DND-41 (cell line): ENCODE measurements around the gene SGPP1.

Experiments used
- ATAC-seq: fragments of 200-7000 bp; cut with Tn5 transposase; 3 replicates; pipeline ENCODE4 v1.9.1; 2021; ENCODE audit warnings: low read depth; ENCODE audit not compliant: insufficient read depth
- DNase-seq: peaks from one replicate; pipeline ENCODE4 v3.0.0-alpha.2; 2020
- H2AFZ ChIP-seq: 2 replicates; pipeline ENCODE4 v1.6.0; 2012; ENCODE audit warnings: low read depth, low read length
- H3K27ac ChIP-seq: 2 replicates; pipeline ENCODE4 v1.5.1; 2012; ENCODE audit warnings: low read length, inconsistent platforms
- H3K27me3 ChIP-seq: fragments of 200-600 bp; sonication (generic); 2 replicates; pipeline ENCODE4 v1.6.0; 2012; ENCODE audit warnings: low read length, mild to moderate bottlenecking, inconsistent platforms; ENCODE audit not compliant: insufficient read depth, poor library complexity
- H3K36me3 ChIP-seq: 2 replicates; pipeline ENCODE4 v1.5.1; 2012; ENCODE audit warnings: low read length, inconsistent platforms; ENCODE audit not compliant: insufficient read depth
- H3K4me1 ChIP-seq: 2 replicates; pipeline ENCODE4 v1.5.1; 2012; ENCODE audit warnings: mild to moderate bottlenecking, low read length; ENCODE audit not compliant: insufficient read depth
- H3K4me2 ChIP-seq: 2 replicates; pipeline ENCODE4 v1.6.0; 2012; ENCODE audit warnings: mild to moderate bottlenecking, moderate library complexity, low read length, inconsistent platforms; ENCODE audit not compliant: insufficient read depth
- H3K4me3 ChIP-seq, 2 experiments: fragments of 200-600 bp in 1 of 2; shearing (Covaris generic) in 1 of 2; 2 replicates each; pipeline ENCODE4 v1.5.1; 2012 to 2016; ENCODE audit warnings: inconsistent platforms in 2 of 2, low read length in 2 of 2, mild to moderate bottlenecking in 2 of 2, low read depth in 1 of 2, moderate library complexity in 1 of 2
- H3K79me2 ChIP-seq: 2 replicates; pipeline ENCODE4 v1.6.0; 2012; ENCODE audit warnings: low read length, inconsistent platforms; ENCODE audit not compliant: insufficient read depth
- H3K9ac ChIP-seq: 2 replicates; pipeline ENCODE4 v1.6.0; 2012; ENCODE audit warnings: low read depth, mild to moderate bottlenecking, inconsistent platforms, low read length, moderate library complexity
- H3K9me3 ChIP-seq: 2 replicates; pipeline ENCODE4 v1.5.1; 2012; ENCODE audit warnings: low read length, moderate library complexity, mild to moderate bottlenecking, inconsistent platforms; ENCODE audit not compliant: insufficient read depth, severe bottlenecking
- H4K20me1 ChIP-seq: 2 replicates; pipeline ENCODE4 v1.6.0; 2012; ENCODE audit warnings: low read length; ENCODE audit not compliant: insufficient read depth
- EZH2 ChIP-seq: IDR thresholded peaks from 3 replicates; pipeline ENCODE4 v1.6.1; 2012; ENCODE audit warnings: borderline replicate concordance, low read depth, mild to moderate bottlenecking, moderate library complexity, low read length, inconsistent platforms; ENCODE audit not compliant: severe bottlenecking
- TF ChIP-seq, protein P1 (sequence below): IDR thresholded peaks from 2 replicates; pipeline ENCODE4 v1.5.1; 2012; ENCODE audit warnings: borderline replicate concordance, low read length, moderate library complexity, mild to moderate bottlenecking; ENCODE audit not compliant: poor library complexity, severe bottlenecking; ENCODE audit errors: extremely low read depth

The SGPP1 gene

DNA sequence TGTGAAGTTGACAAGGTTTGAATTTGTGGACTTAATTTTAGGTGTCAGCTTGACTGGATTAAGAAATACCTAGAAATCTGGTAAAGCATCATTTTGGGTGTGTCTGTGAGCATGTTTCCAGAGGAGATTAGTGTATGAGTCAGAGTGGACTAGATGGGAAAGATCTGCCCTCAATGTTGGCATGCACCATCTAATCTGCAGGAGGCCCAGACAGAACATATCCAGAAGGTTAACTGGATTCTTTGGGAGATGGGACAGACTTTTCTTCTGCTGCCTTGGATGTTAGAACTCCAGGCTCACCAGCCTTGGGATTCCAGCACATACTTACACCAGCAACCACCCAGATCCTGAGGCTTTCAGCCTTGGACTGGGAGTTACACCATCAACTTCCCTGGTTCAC lies 14.1 kb downstream of the SGPP1 start:
- H3K9ac ChIP-seq: no peak overlapping the region
- H3K27me3 ChIP-seq: no peaks in the 10 kb centered on the region
- ATAC-seq: no peak

DNA sequence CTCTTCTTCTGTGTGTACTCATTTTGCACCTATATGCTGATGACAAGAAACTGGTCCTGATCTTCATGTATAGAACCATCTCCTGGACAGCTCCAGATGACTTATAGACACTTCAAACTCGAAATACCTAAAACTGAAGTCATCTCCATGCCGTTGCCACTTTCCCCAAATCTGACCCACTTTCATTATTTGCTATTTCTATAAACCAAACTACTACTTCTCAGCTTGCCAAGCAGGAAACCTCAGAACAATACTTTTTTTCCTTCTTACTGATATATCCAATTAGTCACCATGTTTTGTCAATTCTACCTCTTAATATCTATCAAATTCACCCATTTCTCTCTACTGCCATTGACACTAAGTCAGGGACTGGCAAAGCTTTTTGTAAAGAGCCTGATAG lies 14.8 kb downstream of the SGPP1 start:
- Histone ChIP-seq H3K79me2 (peaks cover 31% of the 10 kb centered on the region), H3K27ac (no peak overlapping the region), H4K20me1 (no peaks in the 10 kb centered on the region), H3K27me3 (no peaks in the 10 kb centered on the region), H3K9me3 (peaks cover 17% of the 10 kb centered on the region), H3K36me3 (peaks cover 10% of the 10 kb centered on the region; the same call in 1 of the 2 replicates), H3K4me1 (no peaks in the 10 kb centered on the region), H3K4me3 (no peak overlapping the region), H3K4me2 (no peak overlapping the region), H2AFZ (no peak overlapping the region), H3K9ac (no peak overlapping the region)
- DNase-seq: no peak
- no peak for TF ChIP-seq EZH2
- TF ChIP-seq, protein P1, sequence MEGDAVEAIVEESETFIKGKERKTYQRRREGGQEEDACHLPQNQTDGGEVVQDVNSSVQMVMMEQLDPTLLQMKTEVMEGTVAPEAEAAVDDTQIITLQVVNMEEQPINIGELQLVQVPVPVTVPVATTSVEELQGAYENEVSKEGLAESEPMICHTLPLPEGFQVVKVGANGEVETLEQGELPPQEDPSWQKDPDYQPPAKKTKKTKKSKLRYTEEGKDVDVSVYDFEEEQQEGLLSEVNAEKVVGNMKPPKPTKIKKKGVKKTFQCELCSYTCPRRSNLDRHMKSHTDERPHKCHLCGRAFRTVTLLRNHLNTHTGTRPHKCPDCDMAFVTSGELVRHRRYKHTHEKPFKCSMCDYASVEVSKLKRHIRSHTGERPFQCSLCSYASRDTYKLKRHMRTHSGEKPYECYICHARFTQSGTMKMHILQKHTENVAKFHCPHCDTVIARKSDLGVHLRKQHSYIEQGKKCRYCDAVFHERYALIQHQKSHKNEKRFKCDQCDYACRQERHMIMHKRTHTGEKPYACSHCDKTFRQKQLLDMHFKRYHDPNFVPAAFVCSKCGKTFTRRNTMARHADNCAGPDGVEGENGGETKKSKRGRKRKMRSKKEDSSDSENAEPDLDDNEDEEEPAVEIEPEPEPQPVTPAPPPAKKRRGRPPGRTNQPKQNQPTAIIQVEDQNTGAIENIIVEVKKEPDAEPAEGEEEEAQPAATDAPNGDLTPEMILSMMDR: no peak
- ATAC-seq: no peak

More for the DNA sequence above, 14.1 kb downstream of the SGPP1 start:
- Histone ChIP-seq H4K20me1 (no peaks in the 10 kb centered on the region), H3K36me3 (peaks cover 10% of the 10 kb centered on the region; the same call in 1 of the 2 replicates), H3K4me1 (no peaks in the 10 kb centered on the region), H3K9me3 (peaks cover 23% of the 10 kb centered on the region), H2AFZ (no peak overlapping the region), H3K4me2 (no peak overlapping the region), H3K79me2 (peaks cover 31% of the 10 kb centered on the region), H3K27ac (no peak overlapping the region), H3K4me3 (no peak overlapping the region)
- no peak for DNase-seq
- no peak for TF ChIP-seq EZH2
- TF ChIP-seq, protein P1: no peak

DNA sequence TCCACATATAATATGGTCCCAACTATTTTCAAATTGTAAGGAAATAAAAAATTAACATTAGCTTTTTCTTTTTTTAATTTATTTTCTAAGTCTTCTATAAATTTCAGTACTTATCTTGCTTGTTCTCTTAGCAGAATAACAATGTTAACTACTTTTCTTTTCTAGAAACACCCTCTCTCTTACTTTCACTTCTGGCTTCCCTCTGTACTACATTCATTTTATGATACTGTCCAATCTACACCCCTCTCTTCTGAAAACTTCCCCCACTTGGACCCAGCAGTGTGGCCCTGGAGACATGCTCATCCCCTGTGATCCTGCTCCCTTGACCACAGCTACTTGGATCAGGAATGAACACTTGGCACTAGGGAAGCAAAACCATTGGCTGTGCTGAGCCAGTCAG lies 15.7 kb downstream of the SGPP1 start:
- H2AFZ ChIP-seq: no peak overlapping the region
- H3K4me3 ChIP-seq: no peak overlapping the region
- H3K4me2 ChIP-seq: no peak overlapping the region
- ATAC-seq (peak; percentile 33; the same call in 1 of the 3 replicates), DNase-seq (no peak)
- H4K20me1 ChIP-seq: no peaks in the 10 kb centered on the region
- H3K27ac ChIP-seq: no peak overlapping the region
- peaks cover 10% of the 10 kb centered on the region; the same call in 1 of the 2 replicates for H3K36me3 ChIP-seq
- no peak overlapping the region for H3K9ac ChIP-seq
- no peak for TF ChIP-seq EZH2
- TF ChIP-seq, protein P1: no peak
- peaks cover 23% of the 10 kb centered on the region for H3K79me2 ChIP-seq
- peaks cover 7% of the 10 kb centered on the region for H3K9me3 ChIP-seq
- no peaks in the 10 kb centered on the region for H3K4me1 ChIP-seq
- H3K27me3 ChIP-seq: no peaks in the 10 kb centered on the region

DNA sequence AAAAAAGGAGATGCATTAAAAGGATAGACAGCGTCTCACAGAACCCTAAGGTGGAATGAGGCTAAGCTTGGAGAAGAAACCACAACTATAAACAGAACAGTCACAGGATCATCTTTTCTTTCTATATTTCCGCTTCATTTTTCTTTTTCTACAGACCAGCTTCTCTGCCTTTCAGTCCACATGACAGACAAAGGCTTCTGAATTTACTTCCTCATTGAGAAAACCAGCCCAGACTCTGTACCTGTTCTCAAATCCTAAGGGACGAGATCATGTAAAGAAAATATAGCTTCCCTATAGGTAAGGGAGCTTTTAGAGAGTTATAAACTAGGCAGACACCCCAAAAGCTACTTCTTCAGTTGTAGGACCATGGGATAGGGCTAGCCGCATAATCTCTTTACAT lies 17.4 kb downstream of the SGPP1 start:
- DNase-seq: no peak
- peaks cover 15% of the 10 kb centered on the region for H3K79me2 ChIP-seq
- H3K4me2 ChIP-seq: no peak overlapping the region
- peaks cover 3% of the 10 kb centered on the region; the same call in 1 of the 2 replicates for H3K36me3 ChIP-seq
- no peaks in the 10 kb centered on the region for H3K27me3 ChIP-seq
- no peak for ATAC-seq
- no peaks in the 10 kb centered on the region for H4K20me1 ChIP-seq
- no peak overlapping the region for H3K27ac ChIP-seq
- no peak overlapping the region for H3K4me3 ChIP-seq
- TF ChIP-seq, protein P1: no peak
- no peak for TF ChIP-seq EZH2
- H3K4me1 ChIP-seq: no peaks in the 10 kb centered on the region
- no peaks in the 10 kb centered on the region for H3K9me3 ChIP-seq
- no peak overlapping the region for H2AFZ ChIP-seq
- H3K9ac ChIP-seq: no peak overlapping the region
